H1 (cell line): ENCODE results near the gene HDAC9. TPM values are rescaled to one million over a fixed set of nuclear protein-coding genes. Genes with fewer than 3 reads are reported as not detected.

ENCODE experiments used
- CTCF ChIA-PET: fragments of 300-600 bp; sonication (Branson Sonifier 250); formaldehyde crosslinking; loops from one replicate; lab custom pipeline; 2021; ENCODE audit not compliant: partially characterized antibody; lab: Charles Lee
- POLR2A ChIA-PET: fragments of 300-600 bp; sonication (Branson Sonifier 250); formaldehyde crosslinking; loops from one replicate; lab custom pipeline; 2021; ENCODE audit warnings: inconsistent platforms; ENCODE audit not compliant: partially characterized antibody; lab: Charles Lee
- DNase-seq, 2 experiments: peaks; one replicate each; pipeline versions ENCODE4 v3.0.0 to v3.0.0-alpha.2; 2010 to 2022; ENCODE audit warnings: low spot score in 2 of 2, low read depth in 1 of 2, mixed read lengths in 1 of 2
- FAIRE-seq: peaks from 2 replicates; lab custom pipeline; 2011; peaks lifted over from hg19 to GRCh38; lab: Jason Lieb, UNC
- H2AFZ ChIP-seq: 2 replicates; pipeline ENCODE4 v1.8.1; 2012; ENCODE audit warnings: low read length, inconsistent platforms
- H2AK5ac ChIP-seq: 2 replicates; pipeline ENCODE4 v1.6.1; 2013; ENCODE audit warnings: low read depth, low read length
- H2BK120ac ChIP-seq: replicated peaks from 2 replicates; pipeline ENCODE3; 2013; ENCODE audit warnings: low read depth, low read length, inconsistent platforms
- H2BK12ac ChIP-seq: 2 replicates; pipeline ENCODE4 v1.6.1; 2013; ENCODE audit warnings: low read depth, low read length
- H2BK15ac ChIP-seq: 2 replicates; pipeline ENCODE4 v1.6.1; 2013; ENCODE audit warnings: low read length
- H2BK20ac ChIP-seq: 2 replicates; pipeline ENCODE4 v1.6.1; 2013; ENCODE audit warnings: low read length
- H2BK5ac ChIP-seq: 2 replicates; pipeline ENCODE4 v1.6.1; 2013; ENCODE audit warnings: low read depth, low read length
- H3K14ac ChIP-seq: 2 replicates; pipeline ENCODE4 v1.6.1; 2013; ENCODE audit warnings: inconsistent platforms; ENCODE audit not compliant: insufficient read length
- H3K18ac ChIP-seq: 2 replicates; pipeline ENCODE4 v1.6.1; 2013; ENCODE audit warnings: low read length; ENCODE audit errors: extremely low read depth
- H3K23ac ChIP-seq: 2 replicates; pipeline ENCODE4 v1.6.1; 2013; ENCODE audit warnings: inconsistent platforms; ENCODE audit not compliant: insufficient read length
- H3K23me2 ChIP-seq: 2 replicates; pipeline ENCODE4 v1.6.1; 2013; ENCODE audit warnings: low read depth, low read length
- H3K27ac ChIP-seq: 2 replicates; pipeline ENCODE4 v1.6.1; 2011; ENCODE audit warnings: low read depth, low read length, inconsistent platforms
- H3K27me3 ChIP-seq, 4 experiments: replicated peaks in 1 of 4; 1 replicate in 1 of 4; 2 replicates in 3 of 4; pipeline versions ENCODE4 v1.6.1 to v1.8.1; 2011 to 2013; ENCODE audit warnings: low read length in 3 of 4, mild to moderate bottlenecking in 3 of 4, inconsistent platforms in 2 of 4, mixed read lengths in 2 of 4, moderate library complexity in 1 of 4; ENCODE audit not compliant: control insufficient read depth in 3 of 4, insufficient read depth in 3 of 4; ENCODE audit errors: extremely low read depth in 1 of 4
- H3K36me3 ChIP-seq, 4 experiments: 2 replicates each; pipeline versions ENCODE4 v1.6.1 to v1.8.1; 2011 to 2013; ENCODE audit warnings: mild to moderate bottlenecking in 4 of 4, low read length in 3 of 4, moderate library complexity in 2 of 4, control low read depth in 1 of 4, inconsistent platforms in 1 of 4; ENCODE audit not compliant: insufficient read depth in 4 of 4, control insufficient read depth in 2 of 4
- H3K4ac ChIP-seq: replicated peaks from 2 replicates; pipeline ENCODE3; 2013; ENCODE audit warnings: low read length, low read depth, mixed read lengths, inconsistent platforms; ENCODE audit not compliant: insufficient read length
- H3K4me1 ChIP-seq, 4 experiments: replicated peaks in 1 of 4; 1 replicate in 1 of 4; 2 replicates in 3 of 4; pipeline versions ENCODE4 v1.6.1 to v1.8.1; 2011 to 2013; ENCODE audit warnings: low read length in 3 of 4, inconsistent platforms in 2 of 4, mixed read lengths in 1 of 4; ENCODE audit not compliant: insufficient read depth in 4 of 4, control insufficient read depth in 3 of 4
- H3K4me2 ChIP-seq, 2 experiments: 2 replicates each; pipeline versions ENCODE4 v1.6.1 to v1.8.1; 2011 to 2013; ENCODE audit warnings: low read depth in 2 of 2, low read length in 2 of 2, control low read depth in 1 of 2, inconsistent platforms in 1 of 2, mild to moderate bottlenecking in 1 of 2; ENCODE audit not compliant: insufficient read depth in 1 of 2
- H3K4me3 ChIP-seq, 4 experiments: fragments of 200-600, 300-600 bp in 1 of 4; sonication (generic), shearing (Covaris generic), sonication (Bioruptor Twin) in 1 of 4; 2 replicates each; pipeline versions ENCODE4 v1.5.1 to v1.8.1; 2011 to 2016; ENCODE audit warnings: low read length in 4 of 4, low read depth in 3 of 4, control low read depth in 2 of 4, inconsistent platforms in 2 of 4, mild to moderate bottlenecking in 2 of 4, mixed read lengths in 1 of 4, moderate library complexity in 1 of 4; ENCODE audit not compliant: insufficient read depth in 2 of 4; ENCODE audit errors: extremely low read depth in 1 of 4
- H3K56ac ChIP-seq: replicated peaks from 2 replicates; pipeline ENCODE3; 2013; ENCODE audit warnings: low read depth, mild to moderate bottlenecking, mixed read lengths, low read length, inconsistent platforms; ENCODE audit not compliant: insufficient read length
- H3K79me1 ChIP-seq: 2 replicates; pipeline ENCODE4 v1.6.1; 2013; ENCODE audit warnings: low read depth, low read length, control low read depth
- H3K79me2 ChIP-seq, 2 experiments: 2 replicates each; pipeline versions ENCODE4 v1.6.1 to v1.8.1; 2012 to 2013; ENCODE audit warnings: low read length in 2 of 2, mild to moderate bottlenecking in 2 of 2, inconsistent platforms in 1 of 2; ENCODE audit not compliant: insufficient read depth in 2 of 2, control insufficient read depth in 1 of 2
- H3K9ac ChIP-seq, 4 experiments: replicated peaks in 1 of 4; 1 replicate in 1 of 4; 2 replicates in 3 of 4; pipeline versions ENCODE4 v1.6.1 to v1.8.1; 2011 to 2013; ENCODE audit warnings: low read depth in 3 of 4, low read length in 3 of 4, control low read depth in 2 of 4, mild to moderate bottlenecking in 2 of 4, moderate library complexity in 2 of 4, inconsistent platforms in 1 of 4; ENCODE audit errors: extremely low read depth in 1 of 4
- H3K9me3 ChIP-seq, 2 experiments: 2 replicates each; pipeline versions ENCODE4 v1.6.1 to v1.8.1; 2012 to 2013; ENCODE audit warnings: mild to moderate bottlenecking in 2 of 2, moderate library complexity in 2 of 2, control low read depth in 1 of 2, inconsistent platforms in 1 of 2, low read depth in 1 of 2, low read length in 1 of 2, mixed read lengths in 1 of 2; ENCODE audit not compliant: insufficient read depth in 2 of 2
- H4K20me1 ChIP-seq, 2 experiments: replicated peaks in 1 of 2; 2 replicates each; pipeline versions ENCODE3 to v1.8.1; 2011 to 2013; ENCODE audit warnings: inconsistent platforms in 2 of 2, low read length in 2 of 2, mild to moderate bottlenecking in 1 of 2; ENCODE audit not compliant: insufficient read depth in 2 of 2, control insufficient read depth in 1 of 2
- H4K5ac ChIP-seq: 2 replicates; pipeline ENCODE4 v1.6.1; 2013; ENCODE audit warnings: low read length, low read depth, mixed read lengths, inconsistent platforms; ENCODE audit not compliant: insufficient read length
- H4K8ac ChIP-seq: 2 replicates; pipeline ENCODE4 v1.8.0; 2013; ENCODE audit warnings: mild to moderate bottlenecking, moderate library complexity, low read length, inconsistent platforms; ENCODE audit not compliant: insufficient read depth; ENCODE audit errors: extremely low read depth
- H4K91ac ChIP-seq: replicated peaks from 2 replicates; pipeline ENCODE3; 2013; ENCODE audit warnings: low read length, mixed read lengths, inconsistent platforms; ENCODE audit not compliant: insufficient read length
- BACH1 ChIP-seq: IDR thresholded peaks from 2 replicates; pipeline ENCODE4 v1.6.1; 2012; ENCODE audit warnings: low read length, improper control_type of control experiment
- HDAC2 ChIP-seq, 2 experiments: fragments of 300-600 bp in 1 of 2; sonication (generic) in 1 of 2; IDR thresholded peaks; 2 replicates each; pipeline ENCODE4 v1.6.1; 2011 to 2012; ENCODE audit warnings: low read depth in 2 of 2, low read length in 2 of 2, mild to moderate bottlenecking in 2 of 2, moderate library complexity in 2 of 2, borderline replicate concordance in 1 of 2, inconsistent platforms in 1 of 2
- HDAC6 ChIP-seq: IDR thresholded peaks from one replicate; pipeline ENCODE4 v1.7.1; 2012; ENCODE audit warnings: low read depth, mild to moderate bottlenecking, inconsistent platforms, low read length, moderate library complexity
- KDM1A ChIP-seq: fragments of 200-600, 300-600 bp; sonication (generic); IDR thresholded peaks from 2 replicates; pipeline ENCODE4 v1.7.1; 2016; ENCODE audit warnings: mild to moderate bottlenecking, low read length, borderline replicate concordance
- KDM5A ChIP-seq: fragments of 200-600 bp; IDR thresholded peaks from 2 replicates; pipeline ENCODE4 v1.7.1; 2012; ENCODE audit warnings: mild to moderate bottlenecking, low read length, inconsistent platforms, mixed read lengths
- NRF1 ChIP-seq: IDR thresholded peaks from 2 replicates; pipeline ENCODE4 v1.6.1; 2011; ENCODE audit warnings: mild to moderate bottlenecking, low read depth, low read length, improper control_type of control experiment
- POLR2A ChIP-seq, 2 experiments: IDR thresholded peaks; 1 replicate in 1 of 2; 2 replicates in 1 of 2; pipeline ENCODE4 v1.6.1; 2011; ENCODE audit warnings: low read depth in 2 of 2, low read length in 2 of 2, mild to moderate bottlenecking in 2 of 2; ENCODE audit errors: control extremely low read depth in 1 of 2
- RFX5 ChIP-seq: IDR thresholded peaks from 2 replicates; pipeline ENCODE4 v1.6.1; 2011; ENCODE audit warnings: low read depth, low read length, improper control_type of control experiment, borderline replicate concordance
- SP2 ChIP-seq: IDR thresholded peaks from 2 replicates; pipeline ENCODE4 v1.6.1; 2012; ENCODE audit warnings: mild to moderate bottlenecking, low read length, inconsistent platforms
- TAF1 ChIP-seq: IDR thresholded peaks from 2 replicates; pipeline ENCODE4 v1.6.1; 2011; ENCODE audit warnings: mild to moderate bottlenecking, low read depth, low read length
- TCF12 ChIP-seq: IDR thresholded peaks from 2 replicates; pipeline ENCODE4 v1.6.1; 2011; ENCODE audit warnings: low read depth, mild to moderate bottlenecking, low read length
- ZNF274 ChIP-seq: IDR thresholded peaks from 2 replicates; pipeline ENCODE4 v1.7.0; 2012; ENCODE audit warnings: low read length, borderline replicate concordance; ENCODE audit errors: extremely low read depth
- WGBS, 2 experiments: shearing (Covaris generic) in 1 of 2; methylation state at CpG; one replicate each; pipeline versions ENCODE4 v1.1.6 to v1.1.7; 2013 to 2015; ENCODE audit warnings: low lambda C conversion rate in 2 of 2, mixed read lengths in 2 of 2, inconsistent platforms in 1 of 2, low coverage in 1 of 2, missing lambda C conversion rate in 1 of 2; ENCODE audit not compliant: insufficient replicate concordance in 2 of 2, insufficient coverage in 1 of 2, insufficient read length in 1 of 2; ENCODE audit errors: extremely low coverage in 1 of 2, missing lambda C conversion rate in 1 of 2; 5-methylcytosine and 5-hydroxymethylcytosine counted together
- polyA plus RNA-seq, 7 experiments: library from polyadenylated mRNA; depleted of rRNA in 3 of 7; stranded (reverse) in 5 of 7; unstranded in 2 of 7; fragments of >200 nt in 5 of 7; fragments of 200-250 nt in 2 of 7; gene quantifications; 1 replicate in 5 of 7; 2 replicates in 1 of 7; 4 replicates in 1 of 7; pipeline versions ENCODE4 v1.2.1 to v1.2.3, GENCODE V29; 2011 to 2013; ENCODE audit warnings: missing spikeins in 2 of 7, mixed read lengths in 2 of 7
- total RNA-seq: library from RNA; stranded (reverse); fragmentation: NEBNext Ultra II Directional; extraction: Animal tissue kit (Norgen Biotek cat#: 25700); gene quantifications from 2 replicates; pipeline ENCODE4 v1.2.1, GENCODE V29; 2021
- TF ChIP-seq, protein P1 (sequence below): IDR thresholded peaks from 2 replicates; pipeline ENCODE4 v1.6.1; 2012; ENCODE audit warnings: low read length, inconsistent platforms

The HDAC9 gene
- total and polyA plus RNA-seq, 2 of the 8 experiments (the other 6 are each of a cell fraction or from before 2014, with no cell fraction given), result 9.5 to 13.1 TPM

DNA sequence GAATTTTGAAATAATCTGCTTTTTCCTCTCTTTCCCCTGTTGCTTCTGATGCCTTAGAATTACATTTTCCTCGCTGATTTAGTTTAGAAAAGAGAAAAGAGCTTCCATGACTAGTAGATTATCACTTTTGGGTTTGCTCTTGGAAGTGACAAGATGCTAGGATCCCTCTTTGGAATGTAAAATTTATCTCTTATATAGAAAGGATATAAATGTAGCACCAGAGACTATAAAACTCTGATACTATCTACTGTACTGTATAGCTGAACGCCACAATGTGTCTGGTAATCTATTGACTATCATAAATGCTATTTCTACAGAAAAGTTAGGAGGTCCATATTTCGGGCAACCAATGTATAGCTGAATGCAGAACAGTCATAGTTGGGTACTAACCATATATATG is 1.1 kb upstream of the HDAC9 start:
- H3K79me1 ChIP-seq, result no peaks in the 10 kb centered on the region
- no peak overlapping the region for H4K5ac ChIP-seq
- TF ChIP-seq TCF12 (no peak), HDAC6 (no peak), KDM5A (no peak), POLR2A (IDR thresholded peaks at IDR 0.05; ENCODE audit: control extremely low read depth in 1 of 2, low read depth in 2 of 2, low read length in 2 of 2) (no peak), TAF1 (no peak), BACH1 (no peak), ZNF274 (no peak), SP2 (no peak), KDM1A (no peak), RFX5 (no peak), NRF1 (no peak), HDAC2 (IDR thresholded peaks at IDR 0.05; ENCODE audit: borderline replicate concordance in 1 of 2, low read depth in 2 of 2, low read length in 2 of 2) (no peak)
- TF ChIP-seq, protein P1, sequence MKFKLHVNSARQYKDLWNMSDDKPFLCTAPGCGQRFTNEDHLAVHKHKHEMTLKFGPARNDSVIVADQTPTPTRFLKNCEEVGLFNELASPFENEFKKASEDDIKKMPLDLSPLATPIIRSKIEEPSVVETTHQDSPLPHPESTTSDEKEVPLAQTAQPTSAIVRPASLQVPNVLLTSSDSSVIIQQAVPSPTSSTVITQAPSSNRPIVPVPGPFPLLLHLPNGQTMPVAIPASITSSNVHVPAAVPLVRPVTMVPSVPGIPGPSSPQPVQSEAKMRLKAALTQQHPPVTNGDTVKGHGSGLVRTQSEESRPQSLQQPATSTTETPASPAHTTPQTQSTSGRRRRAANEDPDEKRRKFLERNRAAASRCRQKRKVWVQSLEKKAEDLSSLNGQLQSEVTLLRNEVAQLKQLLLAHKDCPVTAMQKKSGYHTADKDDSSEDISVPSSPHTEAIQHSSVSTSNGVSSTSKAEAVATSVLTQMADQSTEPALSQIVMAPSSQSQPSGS, result no peak
- peaks cover 8% of the 10 kb centered on the region for H3K23me2 ChIP-seq
- H2BK15ac ChIP-seq, result no peak overlapping the region
- H2AK5ac ChIP-seq, result no peak overlapping the region
- FAIRE-seq (no peak), DNase-seq (no peak)
- no peak overlapping the region for H3K9ac ChIP-seq
- no peaks in the 10 kb centered on the region for H3K36me3 ChIP-seq
- H3K18ac ChIP-seq, result no peak overlapping the region
- H3K79me2 ChIP-seq, result peaks cover 0 to 13% of the 10 kb centered on the region in 2 experiments; a peak in 2 of 4 replicates
- no peak overlapping the region for H2AFZ ChIP-seq
- H2BK20ac ChIP-seq, result no peak overlapping the region
- WGBS, 2 experiments, result 92% methylated on average over 3 of the region's 3 CpGs; no CpG with 5 or more reads in 1 of the 2 experiments
- H3K27me3 ChIP-seq, result no peaks in the 10 kb centered on the region
- H3K27ac ChIP-seq, result no peak overlapping the region
- H4K91ac ChIP-seq, result no peak overlapping the region
- no peaks in the 10 kb centered on the region for H3K9me3 ChIP-seq
- POLR2A ChIA-PET, result interaction anchor here (0.9 to 5.7 kb wide), 5 partner anchors 8 to 38 kb away, joined by 3 to 47 read pairs (median 5); no protein-coding TSS in a partner anchor
- H2BK5ac ChIP-seq, result no peak overlapping the region
- no peak overlapping the region for H2BK12ac ChIP-seq
- H3K14ac ChIP-seq, result no peak overlapping the region
- no peaks in the 10 kb centered on the region for H4K20me1 ChIP-seq
- H3K23ac ChIP-seq, result no peak overlapping the region
- H3K56ac ChIP-seq, result no peak overlapping the region
- H3K4ac ChIP-seq, result no peak overlapping the region
- CTCF ChIA-PET, result interaction anchor here (0.9 to 3.7 kb wide), 5 partner anchors 13 to 157 kb away, joined by 3 to 32 read pairs (median 5); no protein-coding TSS in a partner anchor
- no peak overlapping the region for H2BK120ac ChIP-seq
- H3K4me3 ChIP-seq, result no peak overlapping the region
- H3K4me2 ChIP-seq, result no peak overlapping the region; a peak in 1 of 4 replicates
- H3K4me1 ChIP-seq, result peaks cover 2 to 10% (median 9%) of the 10 kb centered on the region in 4 experiments; a peak in 4 of 7 replicates
- no peak overlapping the region for H4K8ac ChIP-seq
